Osteoblast (primary cell): ENCODE data around the gene ADAMTS2. TPM values are rescaled to one million over a fixed set of nuclear protein-coding genes. Genes with fewer than 3 reads are reported as not detected.
A peak's percentile ranks its signal among the peaks of the same experiment; 100 is the strongest.

Source experiments
- DNase-seq: peaks from one replicate; pipeline ENCODE4 v3.0.0; 2011; ENCODE audit warnings: low spot score, mixed read lengths; ENCODE audit not compliant: insufficient read length; ENCODE audit errors: missing footprints
- H2AFZ ChIP-seq: 2 replicates; pipeline ENCODE4 v1.6.0; 2011; ENCODE audit warnings: mild to moderate bottlenecking, low read length
- H3K27ac ChIP-seq: 2 replicates; pipeline ENCODE4 v1.5.1; 2011; ENCODE audit warnings: mild to moderate bottlenecking, low read depth, low read length, moderate library complexity
- H3K27me3 ChIP-seq: 2 replicates; pipeline ENCODE4 v1.6.0; 2012; ENCODE audit warnings: mild to moderate bottlenecking, control low read depth, inconsistent platforms, low read length, moderate library complexity; ENCODE audit not compliant: insufficient read depth
- H3K36me3 ChIP-seq: 2 replicates; pipeline ENCODE4 v1.5.1; 2011; ENCODE audit warnings: mild to moderate bottlenecking, low read length, control low read depth, moderate library complexity; ENCODE audit not compliant: insufficient read depth
- H3K4me1 ChIP-seq: 2 replicates; pipeline ENCODE4 v1.5.1; 2011; ENCODE audit warnings: mild to moderate bottlenecking, low read length, control low read depth, moderate library complexity; ENCODE audit not compliant: insufficient read depth
- H3K4me2 ChIP-seq: 2 replicates; pipeline ENCODE4 v1.6.0; 2011; ENCODE audit warnings: mild to moderate bottlenecking, low read length; ENCODE audit not compliant: insufficient read depth
- H3K4me3 ChIP-seq: fragments of 200-600 bp; sonication (generic); 3 replicates; pipeline ENCODE4 v1.5.1; 2012; ENCODE audit warnings: mild to moderate bottlenecking, low read length, inconsistent platforms; ENCODE audit not compliant: insufficient read depth
- H3K79me2 ChIP-seq: 2 replicates; pipeline ENCODE4 v1.6.0; 2012; ENCODE audit warnings: mild to moderate bottlenecking, low read length, control low read depth, inconsistent platforms; ENCODE audit not compliant: insufficient read depth
- H3K9me3 ChIP-seq: 2 replicates; pipeline ENCODE4 v1.5.1; 2011; ENCODE audit warnings: low read depth, low read length, control low read depth
- H4K20me1 ChIP-seq: 2 replicates; pipeline ENCODE4 v1.6.0; 2012; ENCODE audit warnings: mild to moderate bottlenecking, low read length, control low read depth; ENCODE audit not compliant: insufficient read depth
- CTCF ChIP-seq: IDR thresholded peaks from 2 replicates; pipeline ENCODE4 v1.5.1; 2011; ENCODE audit warnings: mild to moderate bottlenecking, low read depth, low read length, moderate library complexity; ENCODE audit errors: extremely low read depth
- total RNA-seq: library from RNA; depleted of rRNA; stranded (reverse); fragments of >200 nt; gene quantifications from 2 replicates; pipeline ENCODE4 v1.2.3, GENCODE V29; 2012

The ADAMTS2 gene
- total RNA-seq, 1 donor, result 144 TPM

- TF ChIP-seq CTCF, result no peak
- no peaks in the 10 kb centered on the region for H3K79me2 ChIP-seq
- peak overlapping the region; percentile 61 for H3K4me2 ChIP-seq
- peaks cover 30% of the 10 kb centered on the region for H3K4me1 ChIP-seq
- H3K27me3 ChIP-seq, result no peaks in the 10 kb centered on the region
- peak; percentile 23 for DNase-seq
- no peak overlapping the region for H2AFZ ChIP-seq
- no peaks in the 10 kb centered on the region for H4K20me1 ChIP-seq
- H3K4me3 ChIP-seq, result no peak overlapping the region
- H3K36me3 ChIP-seq, result no peaks in the 10 kb centered on the region
- no peaks in the 10 kb centered on the region for H3K9me3 ChIP-seq
- peak overlapping the region; percentile 97 for H3K27ac ChIP-seq
Observed at GRCh38 chr5:179379321-179379890, 34.1 kb upstream of the ADAMTS2 start.

- Histone ChIP-seq H3K4me3 (peak overlapping the region; percentile 48), H3K36me3 (no peaks in the 10 kb centered on the region), H3K27me3 (no peaks in the 10 kb centered on the region), H3K4me1 (peaks cover 30% of the 10 kb centered on the region), H3K9me3 (no peaks in the 10 kb centered on the region), H2AFZ (peak overlapping the region; percentile 74), H3K27ac (peak overlapping the region; percentile 97), H3K4me2 (peak overlapping the region; percentile 61), H3K79me2 (no peaks in the 10 kb centered on the region), H4K20me1 (no peaks in the 10 kb centered on the region)
- no peak for TF ChIP-seq CTCF
- peak; percentile 99 for DNase-seq
Observed at GRCh38 chr5:179378441-179379271, 33.4 kb upstream of the ADAMTS2 start.

GRCh38 chr5:179378116-179378440 lies 32.8 kb upstream of the ADAMTS2 start:
- H3K27me3 ChIP-seq, result no peaks in the 10 kb centered on the region
- peak overlapping the region; percentile 74 for H2AFZ ChIP-seq
- no peaks in the 10 kb centered on the region for H3K36me3 ChIP-seq
- TF ChIP-seq CTCF, result no peak
- peaks cover 30% of the 10 kb centered on the region for H3K4me1 ChIP-seq
- H3K4me2 ChIP-seq, result peak overlapping the region; percentile 61
- H3K27ac ChIP-seq, result peak overlapping the region; percentile 97
- no peak for DNase-seq
- no peaks in the 10 kb centered on the region for H3K79me2 ChIP-seq
- H4K20me1 ChIP-seq, result no peaks in the 10 kb centered on the region
- H3K9me3 ChIP-seq, result no peaks in the 10 kb centered on the region
- peak overlapping the region; percentile 48 for H3K4me3 ChIP-seq

- Histone ChIP-seq H3K27me3 (no peaks in the 10 kb centered on the region), H3K4me2 (peak overlapping the region; percentile 61), H4K20me1 (no peaks in the 10 kb centered on the region), H2AFZ (peak overlapping the region; percentile 7), H3K4me1 (peaks cover 30% of the 10 kb centered on the region), H3K27ac (peak overlapping the region; percentile 97), H3K9me3 (no peaks in the 10 kb centered on the region), H3K79me2 (no peaks in the 10 kb centered on the region), H3K36me3 (no peaks in the 10 kb centered on the region), H3K4me3 (peak overlapping the region; percentile 48)
- DNase-seq, result peak; percentile 93
- TF ChIP-seq CTCF, result no peak
Observed at GRCh38 chr5:179377421-179378115, 32.3 kb upstream of the ADAMTS2 start.
